CD4-positive, alpha-beta T cell treated with Interleukin-4 for 4 hours (primary cell): Measurements from ENCODE around the gene OSBPL10.
A peak's percentile ranks its signal among the peaks of the same experiment; 100 is the strongest.

ENCODE experiments used
- DNase-seq: peaks from one replicate; pipeline ENCODE4 v3.0.0-alpha.2; 2020

Gene OSBPL10

DNA sequence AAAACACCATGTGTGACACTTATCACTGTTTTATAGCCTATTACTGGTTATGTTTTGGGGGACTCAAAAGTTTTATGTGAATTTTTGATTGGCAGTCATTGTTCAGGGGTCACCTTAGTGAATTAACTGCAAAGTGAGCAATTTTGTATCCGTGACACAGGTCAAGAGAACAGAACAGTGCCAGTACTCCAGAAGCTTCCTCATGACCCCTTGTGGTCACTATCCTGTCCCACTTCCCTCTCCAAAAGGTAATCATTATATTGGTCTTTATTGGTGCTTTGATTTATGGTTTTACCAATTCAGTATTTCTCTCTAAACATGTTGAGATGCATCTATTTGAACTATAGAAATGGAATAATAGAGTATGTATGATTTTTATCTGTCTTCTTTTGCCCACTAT, 341.2 kb downstream of the OSBPL10 start:
- DNase-seq, result no peak

DNA sequence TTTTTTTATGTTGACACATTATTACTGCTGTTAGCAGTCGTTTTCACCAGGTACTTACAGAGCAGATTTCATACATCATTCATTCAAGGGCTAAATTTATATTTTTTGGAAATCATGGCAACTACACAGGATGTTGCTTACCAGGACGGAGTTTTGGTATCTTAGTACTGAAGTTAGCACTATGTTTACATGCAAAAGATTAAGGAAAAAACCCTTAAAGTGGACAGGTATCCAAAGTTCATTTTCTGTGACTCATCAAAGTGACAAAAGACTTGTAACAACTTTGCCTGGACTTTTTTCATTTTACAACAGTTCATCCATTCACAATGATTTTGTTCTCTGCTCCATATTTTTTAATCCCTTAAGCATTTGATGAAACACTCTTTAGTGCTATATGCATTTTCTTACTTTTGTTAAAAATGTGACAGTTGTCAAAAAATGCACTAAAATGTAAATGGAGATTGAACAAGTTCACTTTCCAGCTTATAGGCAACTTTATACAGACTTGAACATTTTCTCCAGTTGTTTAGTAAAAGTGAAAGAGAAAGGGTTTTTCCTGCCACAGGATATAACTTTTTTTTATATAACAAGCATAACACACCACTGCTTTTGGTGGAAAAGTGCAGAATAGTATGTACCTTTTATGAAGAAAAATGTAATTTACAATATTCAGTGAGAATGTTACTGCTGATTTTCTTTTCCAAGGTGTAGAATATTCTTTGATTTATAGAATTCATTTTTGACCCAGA, 344.2 kb downstream of the OSBPL10 start:
- peak; percentile 27 for DNase-seq

DNA sequence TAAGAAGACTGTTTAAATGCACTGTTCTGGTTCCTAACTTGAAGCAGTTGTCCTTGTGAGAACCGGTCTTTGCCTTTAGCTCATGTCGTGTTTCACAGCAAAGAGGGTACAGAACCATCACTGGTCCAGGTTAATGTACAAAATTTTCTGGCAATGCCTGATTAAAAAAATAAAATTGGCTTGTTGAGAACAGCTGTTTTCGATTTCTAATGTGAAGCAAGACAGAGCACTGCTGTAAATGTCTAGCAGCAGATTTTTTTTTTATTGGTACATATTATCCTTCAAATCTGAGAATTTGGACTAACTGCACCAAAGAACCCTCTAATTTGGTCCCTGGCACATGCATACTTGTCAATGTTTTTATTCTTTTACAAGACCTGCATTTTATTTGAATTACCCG, 345.0 kb downstream of the OSBPL10 start:
- no peak for DNase-seq

DNA sequence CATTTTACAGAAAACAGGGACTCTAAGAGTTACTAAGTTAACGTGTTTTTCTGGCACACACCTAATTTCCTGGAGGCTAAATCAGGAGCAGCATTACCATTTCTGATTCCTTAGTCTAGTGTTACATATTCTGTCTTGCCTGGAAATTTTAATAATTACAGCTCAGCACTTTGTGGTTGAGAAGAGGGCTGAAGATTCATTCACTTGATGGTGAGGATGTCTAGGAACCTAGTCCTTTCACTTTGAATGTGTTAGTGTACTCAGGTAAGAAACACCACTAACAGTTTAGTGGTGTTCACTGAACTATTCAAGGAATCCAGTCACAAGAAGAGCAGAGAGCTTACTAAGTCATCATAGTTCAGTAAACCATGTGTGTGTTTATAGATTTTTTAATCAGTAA, 345.5 kb downstream of the OSBPL10 start:
- DNase-seq, result peak; percentile 17

DNA sequence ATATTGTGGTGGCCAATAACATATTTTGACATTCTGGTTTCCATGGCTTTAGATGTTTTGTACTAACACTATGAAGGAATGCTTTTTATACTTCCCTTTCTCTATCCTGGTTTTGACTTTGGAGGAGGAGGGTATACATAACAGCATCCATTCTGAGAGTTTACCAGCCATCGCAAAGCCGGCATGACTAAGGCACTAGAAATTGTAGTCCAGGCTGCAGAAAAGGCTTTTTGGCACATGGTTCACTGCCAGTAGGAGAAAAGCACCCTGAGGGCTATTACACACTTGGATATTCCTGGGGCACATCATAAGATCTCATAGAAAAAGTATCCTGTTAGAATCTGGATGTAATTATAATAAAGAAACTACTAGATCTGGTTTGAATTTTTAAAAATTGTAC, 346.6 kb downstream of the OSBPL10 start:
- DNase-seq, result no peak

DNA sequence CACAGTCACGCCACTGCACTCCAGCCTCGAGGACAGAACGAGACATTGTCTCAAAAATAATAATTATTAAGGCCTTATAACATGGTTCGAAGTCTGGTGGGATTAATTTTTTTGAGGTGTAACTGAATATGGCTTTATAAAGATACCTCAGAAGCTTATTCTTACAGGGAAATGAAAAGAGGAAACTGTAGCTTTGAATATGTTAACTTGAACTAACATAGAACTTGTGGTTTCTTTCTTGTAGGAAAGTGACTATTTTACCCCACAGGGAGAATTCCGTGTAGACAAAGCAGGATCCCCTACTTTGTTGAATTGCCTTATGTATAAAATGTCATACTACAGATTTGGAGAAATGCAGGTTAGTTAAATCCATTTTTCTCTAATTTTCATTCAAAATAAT, 352.0 kb downstream of the OSBPL10 start:
- no peak for DNase-seq

DNA sequence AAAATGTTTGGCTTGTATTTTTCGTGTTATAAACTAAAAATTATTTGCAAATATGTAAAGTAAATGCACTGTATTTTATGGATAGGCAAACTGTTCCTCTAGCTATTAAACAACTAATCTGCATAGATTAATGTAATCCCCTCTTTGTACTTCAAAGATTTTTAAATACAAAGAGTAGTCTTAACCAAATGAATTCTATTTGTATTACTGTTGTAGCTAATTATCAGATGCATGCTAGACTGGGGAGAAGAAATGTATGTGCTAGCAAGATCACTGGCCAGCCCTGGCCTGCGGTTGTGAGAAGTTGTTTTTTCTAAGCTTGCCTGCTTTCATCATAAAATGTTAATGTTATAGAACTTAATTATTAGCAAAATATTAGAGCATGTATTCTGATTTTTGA, 355.7 kb downstream of the OSBPL10 start:
- DNase-seq, result no peak

DNA sequence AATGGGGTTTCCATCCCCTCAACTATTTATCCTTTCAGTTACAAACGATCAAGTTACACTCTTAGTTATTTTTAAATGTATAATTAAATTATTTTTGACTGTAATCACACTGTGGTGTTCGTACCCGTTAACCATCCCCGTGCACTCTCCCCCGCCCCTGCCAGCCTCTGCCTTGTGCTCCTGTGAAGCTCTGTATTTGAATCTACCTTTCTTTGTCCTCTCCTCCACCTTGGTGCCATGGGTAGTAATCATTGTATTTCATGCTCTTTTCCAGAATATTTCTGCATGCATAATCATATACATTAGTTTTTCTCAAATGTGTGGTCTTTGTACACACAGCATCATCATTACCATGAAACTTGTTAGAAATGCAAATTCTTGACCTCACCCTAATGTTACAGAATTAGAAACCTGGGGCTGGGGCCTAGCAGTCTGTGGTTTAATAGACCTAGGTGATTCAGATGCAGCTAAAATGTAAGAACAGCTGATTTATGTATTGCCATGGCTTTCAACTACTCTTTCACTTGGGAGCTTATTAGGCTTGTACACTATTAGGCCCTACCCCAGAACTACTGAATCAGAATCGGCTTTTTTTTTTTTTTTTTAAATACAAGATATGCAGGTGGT, 356.9 kb downstream of the OSBPL10 start:
- DNase-seq, result no peak

DNA sequence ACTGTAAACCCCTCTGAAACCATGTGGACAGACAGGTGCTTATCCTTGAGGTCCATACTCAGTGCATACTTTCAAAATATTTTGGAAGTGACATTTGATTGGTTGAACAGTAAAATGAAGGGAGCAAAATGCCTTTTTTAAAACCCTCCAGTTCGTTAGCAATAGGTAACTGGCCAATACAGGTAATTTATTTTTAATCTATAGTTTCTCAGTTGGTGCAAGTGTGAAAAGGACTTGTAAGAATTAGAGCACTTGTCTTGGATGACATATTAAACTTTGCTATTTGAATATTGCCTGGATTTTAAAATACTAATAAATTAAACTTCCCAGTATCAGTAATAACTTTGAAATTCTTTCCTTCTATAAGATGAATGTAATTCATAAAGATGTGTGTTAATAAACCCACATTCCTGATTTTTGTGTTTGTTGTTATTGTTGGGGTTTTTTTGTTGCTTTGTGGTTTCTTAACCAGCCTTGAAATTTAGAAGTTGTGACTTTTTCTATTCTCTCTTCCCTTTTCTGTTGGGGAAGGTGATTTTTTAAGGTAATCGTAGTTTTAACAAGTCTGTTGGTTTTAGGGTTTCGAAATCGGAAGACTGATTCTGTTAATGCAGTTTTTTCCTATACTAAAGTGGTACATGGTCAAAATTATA, 358.3 kb downstream of the OSBPL10 start:
- no peak for DNase-seq

DNA sequence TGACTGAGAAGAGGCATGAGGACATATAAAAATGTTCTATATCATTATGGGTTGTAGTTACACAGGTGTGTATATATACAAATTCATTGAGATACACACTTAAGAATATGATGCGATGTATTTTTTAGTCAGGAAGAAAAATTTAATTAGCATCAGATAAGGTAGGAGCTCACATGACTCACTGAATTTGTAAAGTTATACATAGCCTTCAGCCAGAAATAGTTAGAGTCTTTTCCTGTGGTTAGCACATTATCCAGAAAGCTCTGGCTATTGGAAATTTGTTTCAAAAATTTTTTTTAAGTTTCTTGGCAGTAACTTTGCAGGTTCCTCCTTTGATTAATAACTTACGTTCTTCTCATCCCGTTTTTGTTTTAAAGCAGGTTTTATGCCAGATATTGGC, 359.7 kb downstream of the OSBPL10 start:
- no peak for DNase-seq

DNA sequence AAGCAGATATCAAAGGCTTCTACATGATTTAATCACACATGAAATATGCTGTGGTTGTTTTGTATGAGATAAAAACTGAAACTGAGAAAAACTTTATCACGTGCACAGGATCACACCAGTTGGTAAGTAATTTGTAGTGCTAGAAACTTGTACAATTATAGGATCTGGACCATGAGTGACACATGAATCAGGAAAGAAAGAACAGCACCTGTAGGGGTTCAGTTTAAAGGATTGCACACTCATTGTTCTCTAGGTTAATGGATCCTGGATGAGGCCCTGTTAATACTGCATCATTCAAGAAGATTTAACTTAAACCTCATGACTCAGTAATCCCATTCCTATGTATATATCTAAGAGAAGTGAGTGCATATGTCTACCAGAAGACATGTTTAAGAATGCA, 360.4 kb downstream of the OSBPL10 start:
- no peak for DNase-seq

DNA sequence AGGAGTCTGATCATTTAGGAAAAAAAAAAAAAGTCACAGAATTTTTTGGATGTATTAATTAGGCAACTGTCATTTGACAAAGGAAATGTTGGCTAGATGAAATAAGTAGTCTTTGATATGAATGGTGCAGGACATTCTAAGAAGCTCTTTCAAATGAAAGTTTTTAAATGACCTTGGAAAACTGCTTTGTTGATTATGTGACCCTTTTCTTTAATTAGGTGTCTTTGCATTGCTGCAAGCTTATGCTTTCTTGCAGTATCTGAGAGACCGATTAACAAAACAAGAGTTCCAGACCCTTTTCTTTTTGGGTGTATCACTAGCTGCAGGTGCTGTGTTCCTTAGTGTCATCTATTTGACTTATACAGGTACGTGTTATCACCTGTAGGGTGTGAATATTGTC, 364.4 kb downstream of the OSBPL10 start:
- DNase-seq, result no peak

DNA sequence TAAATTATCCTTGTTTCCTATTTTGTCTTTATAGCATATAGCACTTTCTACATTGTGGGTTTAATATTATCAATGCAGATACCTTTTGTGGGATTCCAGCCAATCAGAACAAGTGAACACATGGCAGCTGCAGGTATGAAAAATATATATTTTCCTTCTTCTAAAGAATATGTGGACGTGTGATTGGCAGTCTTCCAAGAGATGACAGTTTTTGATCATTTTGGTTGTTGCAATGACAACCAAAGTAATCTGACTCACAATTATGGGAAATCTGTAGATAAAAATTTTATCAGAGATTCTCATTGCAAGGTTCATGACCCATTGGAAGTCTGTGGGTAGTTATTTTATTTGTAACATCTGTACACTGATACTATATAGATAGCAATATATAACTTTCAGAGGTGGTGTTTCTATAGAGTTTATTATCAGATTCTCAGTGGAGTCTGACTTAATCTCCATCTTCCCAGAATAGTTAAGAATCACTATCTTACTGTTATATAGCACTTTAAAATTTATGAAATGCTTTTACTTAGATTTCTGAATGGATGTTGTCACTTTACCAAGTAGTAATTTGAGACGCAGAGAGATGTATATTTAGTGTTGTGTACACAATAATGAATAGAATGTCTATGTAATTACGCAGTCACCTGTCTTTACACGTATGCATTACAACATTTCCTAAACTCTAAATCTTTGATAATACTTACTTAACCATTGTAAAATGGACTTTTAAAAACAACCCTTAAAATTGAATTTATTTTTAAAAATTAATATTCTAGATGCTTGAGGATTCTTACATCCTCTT, 365.8 kb downstream of the OSBPL10 start:
- DNase-seq, result peak; percentile 20

DNA sequence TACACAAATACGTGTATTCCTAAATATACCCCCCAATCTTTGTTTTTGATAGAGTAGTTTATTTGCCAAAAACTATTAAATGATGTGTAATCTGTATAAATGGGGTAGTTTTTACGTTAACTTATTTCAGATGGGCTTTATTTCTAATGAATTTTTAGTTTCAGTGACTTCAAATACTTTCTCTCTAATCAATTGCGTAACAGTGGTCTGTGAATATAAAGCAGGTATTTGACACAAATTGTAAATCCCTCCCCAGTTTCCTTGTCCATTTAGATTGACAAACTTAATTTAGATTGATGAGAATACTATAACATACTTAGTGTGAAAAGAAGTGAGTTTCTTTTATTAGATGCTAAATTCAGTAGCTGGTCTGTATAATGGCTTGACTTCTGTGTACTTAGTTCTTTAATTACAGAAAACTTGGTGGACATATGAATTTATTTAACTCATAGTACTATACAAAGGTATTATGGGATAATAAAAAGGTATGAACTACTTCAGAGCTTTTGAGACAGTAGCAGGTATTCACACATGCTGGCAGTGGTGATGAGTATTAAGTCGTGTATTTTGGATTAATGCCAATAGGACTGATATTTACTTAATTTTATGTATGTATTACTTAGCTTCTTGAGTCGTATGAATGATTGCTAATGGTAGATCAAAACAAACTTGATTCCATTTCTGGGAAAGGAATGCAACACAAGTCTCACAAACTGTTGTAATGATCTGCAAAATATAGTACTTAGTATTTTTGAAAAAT, 366.7 kb downstream of the OSBPL10 start:
- DNase-seq, result no peak

DNA sequence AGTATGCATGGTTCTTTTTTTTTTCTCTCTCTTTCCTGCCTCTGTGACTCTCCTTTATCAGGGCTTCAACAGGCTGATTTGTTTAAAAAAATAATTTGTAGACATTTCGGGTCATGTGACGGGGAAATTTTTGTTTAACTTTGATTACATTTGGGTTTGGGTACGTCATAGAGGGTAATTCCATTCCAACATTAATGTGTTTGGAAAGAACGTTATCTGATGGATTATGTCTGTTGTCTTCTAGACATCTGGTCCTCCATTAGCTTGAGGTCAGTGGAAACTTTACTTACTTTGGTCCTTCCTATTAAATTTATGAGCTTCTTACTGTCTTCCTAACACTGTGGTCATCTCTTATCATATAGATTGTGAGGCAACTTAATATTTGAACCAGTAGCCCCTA, 367.4 kb downstream of the OSBPL10 start:
- DNase-seq, result no peak

DNA sequence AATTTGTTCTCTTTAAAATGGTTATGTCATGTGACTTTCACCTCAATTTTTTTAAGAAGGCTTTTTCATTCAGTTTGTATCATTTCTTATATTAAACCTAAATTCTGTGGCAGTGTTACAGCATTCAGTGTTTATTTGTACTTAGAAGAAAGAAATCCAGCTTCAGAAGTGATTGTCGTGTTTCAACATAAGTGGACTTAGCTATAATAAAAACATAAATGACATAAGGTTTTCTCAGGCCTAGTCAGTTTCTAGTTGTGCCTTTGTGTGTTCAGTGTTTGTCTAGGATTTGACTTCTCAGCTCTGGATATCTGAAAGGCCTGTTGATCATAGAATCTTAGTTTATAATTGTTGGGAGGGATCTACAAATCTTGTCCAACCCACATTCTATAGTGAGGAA, 367.9 kb downstream of the OSBPL10 start:
- DNase-seq, result no peak
